Raji (cell line): ENCODE data around the gene CMTM3.

Experiments used
- POLR2A ChIP-seq: IDR thresholded peaks from 2 replicates; pipeline ENCODE4 v1.6.1; 2011; ENCODE audit warnings: low read depth, low read length, control low read depth; ENCODE audit not compliant: insufficient read depth

The CMTM3 gene

DNA sequence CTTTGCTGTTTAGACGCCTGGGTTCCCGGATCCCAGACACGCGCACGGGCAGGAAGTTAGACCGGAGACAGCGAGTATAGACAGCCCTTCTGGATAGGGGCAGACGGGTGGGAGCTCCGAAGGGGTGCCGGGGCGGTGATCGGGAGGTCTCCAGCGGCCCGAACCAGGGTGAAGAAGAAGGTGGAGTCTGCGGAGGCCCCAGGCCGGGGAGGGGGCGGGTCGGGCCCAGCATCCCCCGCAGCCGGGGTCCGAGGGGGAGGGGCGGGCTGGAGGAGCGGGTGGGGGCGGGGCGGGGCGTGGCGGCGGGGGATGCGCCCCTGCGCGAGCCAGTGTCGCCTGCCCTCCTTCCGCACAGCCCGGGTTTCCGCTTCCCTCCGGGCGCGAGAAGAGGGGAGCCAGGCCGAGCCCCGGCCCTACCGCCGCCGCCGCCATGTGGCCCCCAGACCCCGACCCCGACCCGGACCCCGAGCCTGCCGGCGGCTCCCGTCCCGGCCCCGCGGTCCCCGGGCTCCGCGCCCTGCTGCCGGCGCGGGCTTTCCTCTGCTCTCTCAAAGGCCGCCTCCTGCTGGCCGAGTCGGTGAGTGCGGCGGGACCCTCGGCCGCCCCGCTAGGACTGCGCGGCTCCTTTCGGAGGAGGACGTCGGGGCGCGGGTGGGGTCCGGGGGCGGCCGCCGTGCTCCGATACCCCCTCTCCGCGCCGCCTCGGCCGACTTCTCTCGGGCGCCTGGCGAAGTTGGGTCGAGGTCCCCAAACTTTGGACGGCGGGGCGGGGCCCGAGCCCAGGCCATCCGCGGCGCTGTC lies at the start of gene CMTM3:
CMTM3 (plus strand) TSS at position 329 of the 801 bp plus-strand sequence; CDS start at position 431, 102 bp downstream.
- no peak for TF ChIP-seq POLR2A

DNA sequence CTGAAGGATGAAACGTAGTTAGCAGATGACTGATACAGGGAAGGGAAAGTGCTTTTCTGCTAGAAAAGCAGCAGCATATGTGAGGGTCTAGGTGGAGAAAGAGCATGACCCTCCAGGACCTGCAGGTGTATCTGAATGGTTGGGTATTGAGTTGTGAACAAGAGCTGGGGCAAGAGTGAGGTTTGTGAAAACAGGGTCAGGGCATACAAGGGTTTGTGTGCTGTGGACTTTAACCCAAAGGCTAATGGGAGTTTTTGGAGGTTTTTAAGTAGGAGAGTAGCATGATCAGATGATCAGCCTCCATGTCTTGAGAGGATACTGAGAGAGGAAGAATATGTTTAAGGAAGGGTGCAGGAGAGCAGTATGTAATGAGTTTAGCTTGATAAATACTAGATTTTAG lies 44.4 kb upstream of the CMTM3 start:
- no peak for TF ChIP-seq POLR2A

- TF ChIP-seq POLR2A = no peak
These were observed 43.0 kb upstream of the CMTM3 start for GRCh38 chr16:66561381-66562080.

- no peak for TF ChIP-seq POLR2A
These were observed 42.1 kb upstream of the CMTM3 start for GRCh38 chr16:66562409-66562808.

- no peak for TF ChIP-seq POLR2A
These were observed 41.5 kb upstream of the CMTM3 start for GRCh38 chr16:66562986-66563385.

- TF ChIP-seq POLR2A = no peak
These were observed 40.8 kb upstream of the CMTM3 start for GRCh38 chr16:66563574-66564334.

GRCh38 chr16:66566051-66566901 lies 38.2 kb upstream of the CMTM3 start, which contains the start of gene CMTM1:
Gene CMTM1 (plus strand): TSS chr16:66566439. CDS start chr16:66566514, 75 bp downstream.
- no peak for TF ChIP-seq POLR2A

DNA sequence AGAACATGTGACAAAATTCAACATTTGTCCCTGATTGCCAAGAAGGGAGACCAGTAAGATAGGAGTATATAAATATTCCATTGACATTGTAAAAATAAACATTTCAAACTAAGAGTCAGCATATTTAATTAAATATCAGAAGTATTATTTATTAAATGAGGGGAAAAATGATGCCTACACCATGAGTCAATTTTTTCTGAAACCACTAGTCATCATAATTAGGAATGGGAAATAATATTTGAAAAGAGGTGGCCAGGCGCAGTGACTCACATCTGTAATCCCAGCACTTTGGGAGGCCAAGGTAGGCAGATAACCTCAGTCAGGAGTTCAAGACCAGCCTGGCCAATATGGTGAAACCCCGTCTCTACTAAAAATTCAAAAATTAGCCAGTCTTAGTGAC lies 36.1 kb upstream of the CMTM3 start:
- no peak for TF ChIP-seq POLR2A

- TF ChIP-seq POLR2A = no peak
These were observed 35.4 kb upstream of the CMTM3 start for GRCh38 chr16:66569131-66569530.

GRCh38 chr16:66569827-66570405 lies 34.6 kb upstream of the CMTM3 start:
- TF ChIP-seq POLR2A = no peak

GRCh38 chr16:66572356-66572755 lies 32.1 kb upstream of the CMTM3 start:
- TF ChIP-seq POLR2A = no peak

DNA sequence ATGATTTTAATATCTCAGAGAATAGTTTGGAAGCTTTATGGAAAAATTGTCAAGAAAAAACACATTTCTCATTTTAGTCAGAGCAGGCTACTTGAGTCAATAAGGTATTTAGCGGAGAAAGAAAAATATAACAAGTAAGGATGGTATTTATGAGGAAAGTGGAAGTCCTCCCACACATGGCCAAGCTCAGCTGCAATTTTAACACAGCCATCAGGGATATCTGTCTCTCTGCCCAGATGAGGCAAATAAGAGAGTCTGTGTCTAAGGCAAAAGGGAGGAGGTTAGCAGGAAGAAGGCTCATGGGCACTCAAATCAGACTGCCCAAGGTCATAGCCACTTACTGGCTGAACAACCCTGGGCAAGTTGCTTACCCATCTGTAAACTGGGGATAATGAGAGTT lies 30.4 kb upstream of the CMTM3 start:
- no peak for TF ChIP-seq POLR2A

- TF ChIP-seq POLR2A = no peak
These were observed 30.0 kb upstream of the CMTM3 start for GRCh38 chr16:66574531-66574930.

GRCh38 chr16:66575060-66575459 lies 29.4 kb upstream of the CMTM3 start:
- TF ChIP-seq POLR2A = no peak
